ENCODE measurements around the gene CD2. TPM values are rescaled to one million over a fixed set of nuclear protein-coding genes. Genes with fewer than 3 reads are reported as not detected.

CD2 gene
- total RNA-seq, 2 donors from 2014 or later: 2.1 TPM; not detected in 1

- intact Hi-C loops (cut with DNase I): no loop called here
- no peaks in the 10 kb centered on the region for H3K27me3 ChIP-seq
- DNase-seq (peak in 1 of 4 donors; percentile 29), ATAC-seq (no peak)
- H3K36me3 ChIP-seq (replicated peaks in 1 of 2; ENCODE audit: insufficient read depth in 1 of 2, low read depth in 2 of 2): no peaks in the 10 kb centered on the region
- no peak overlapping the region for H3K27ac ChIP-seq
- H3K4me1 ChIP-seq: peaks cover 19% of the 10 kb centered on the region
- H3K9me3 ChIP-seq: no peaks in the 10 kb centered on the region
- no peak overlapping the region for H3K4me3 ChIP-seq
- 71 to 75% methylated on average over 1 of the region's 1 CpG for WGBS, 2 donors
- TF ChIP-seq, protein P1, sequence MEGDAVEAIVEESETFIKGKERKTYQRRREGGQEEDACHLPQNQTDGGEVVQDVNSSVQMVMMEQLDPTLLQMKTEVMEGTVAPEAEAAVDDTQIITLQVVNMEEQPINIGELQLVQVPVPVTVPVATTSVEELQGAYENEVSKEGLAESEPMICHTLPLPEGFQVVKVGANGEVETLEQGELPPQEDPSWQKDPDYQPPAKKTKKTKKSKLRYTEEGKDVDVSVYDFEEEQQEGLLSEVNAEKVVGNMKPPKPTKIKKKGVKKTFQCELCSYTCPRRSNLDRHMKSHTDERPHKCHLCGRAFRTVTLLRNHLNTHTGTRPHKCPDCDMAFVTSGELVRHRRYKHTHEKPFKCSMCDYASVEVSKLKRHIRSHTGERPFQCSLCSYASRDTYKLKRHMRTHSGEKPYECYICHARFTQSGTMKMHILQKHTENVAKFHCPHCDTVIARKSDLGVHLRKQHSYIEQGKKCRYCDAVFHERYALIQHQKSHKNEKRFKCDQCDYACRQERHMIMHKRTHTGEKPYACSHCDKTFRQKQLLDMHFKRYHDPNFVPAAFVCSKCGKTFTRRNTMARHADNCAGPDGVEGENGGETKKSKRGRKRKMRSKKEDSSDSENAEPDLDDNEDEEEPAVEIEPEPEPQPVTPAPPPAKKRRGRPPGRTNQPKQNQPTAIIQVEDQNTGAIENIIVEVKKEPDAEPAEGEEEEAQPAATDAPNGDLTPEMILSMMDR (IDR thresholded peaks at IDR 0.05): no peak
- TF ChIP-seq POLR2A (IDR thresholded peaks at IDR 0.05): no peak
Measured at GRCh38 chr1:116769561-116769977, 15.3 kb downstream of the CD2 start.

DNA sequence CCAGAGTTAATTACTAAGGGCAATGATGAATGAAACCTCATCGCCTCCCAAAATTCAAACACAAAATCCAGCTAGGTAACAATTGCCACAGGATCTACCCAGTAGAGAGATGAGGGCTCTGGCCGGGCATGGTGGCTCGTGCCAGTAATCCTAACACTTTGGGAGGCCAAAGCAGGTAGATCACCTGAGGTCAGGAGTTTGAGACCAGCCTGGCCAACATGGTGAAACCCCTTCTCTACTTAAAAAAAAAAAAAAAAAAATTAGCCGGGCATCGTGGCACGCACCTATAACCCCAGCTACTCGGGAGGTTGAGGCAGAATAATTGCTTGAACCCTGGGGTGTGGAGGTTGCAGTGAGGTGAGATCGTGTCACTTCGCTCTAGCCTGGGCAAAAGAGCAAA, 15.8 kb downstream of the CD2 start:
- 84 to 94% methylated on average over 9 of the region's 9 CpGs for WGBS, 2 donors
- Histone ChIP-seq H3K27ac (no peak overlapping the region), H3K36me3 (replicated peaks in 1 of 2; ENCODE audit: insufficient read depth in 1 of 2, low read depth in 2 of 2) (no peaks in the 10 kb centered on the region), H3K9me3 (no peaks in the 10 kb centered on the region), H3K4me1 (peaks cover 19% of the 10 kb centered on the region), H3K27me3 (no peaks in the 10 kb centered on the region), H3K4me3 (no peak overlapping the region)
- intact Hi-C loops (cut with DNase I): no loop called here
- DNase-seq (no peak), ATAC-seq (no peak)
- TF ChIP-seq POLR2A (IDR thresholded peaks at IDR 0.05): no peak

DNA sequence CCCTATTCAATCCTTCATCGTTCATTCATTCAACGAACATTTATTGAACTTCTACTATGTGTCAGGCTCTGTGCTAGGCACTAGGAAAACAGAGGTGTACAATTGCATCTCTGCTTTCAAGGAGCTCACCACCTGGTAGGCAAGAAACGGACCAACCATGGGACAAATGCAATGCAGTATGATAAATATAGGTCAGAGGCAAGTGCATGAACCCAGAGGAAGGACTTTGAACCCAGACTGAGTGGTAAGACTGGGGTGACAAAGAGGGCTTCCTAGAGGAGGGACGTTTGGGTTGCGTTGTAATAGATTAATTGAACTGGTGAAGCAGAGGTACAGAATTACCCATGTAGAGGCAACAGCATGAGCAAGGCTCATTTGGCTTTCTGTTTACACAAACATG, 16.4 kb downstream of the CD2 start:
- no peaks in the 10 kb centered on the region for H3K9me3 ChIP-seq
- no peak overlapping the region for H3K27ac ChIP-seq
- intact Hi-C loops (cut with DNase I): no loop called here
- H3K36me3 ChIP-seq (replicated peaks in 1 of 2; ENCODE audit: insufficient read depth in 1 of 2, low read depth in 2 of 2): no peaks in the 10 kb centered on the region
- no peaks in the 10 kb centered on the region for H3K27me3 ChIP-seq
- H3K4me3 ChIP-seq: no peak overlapping the region
- TF ChIP-seq, protein P1 (IDR thresholded peaks at IDR 0.05): no peak
- no peak for TF ChIP-seq POLR2A (IDR thresholded peaks at IDR 0.05)
- H3K4me1 ChIP-seq: peaks cover 19% of the 10 kb centered on the region
- DNase-seq (no peak), ATAC-seq (no peak)
- 59 to 62% methylated on average over 5 of the region's 5 CpGs for WGBS, 2 donors

- Histone ChIP-seq H3K27ac (peak overlapping the region; percentile 58 to 62 (median 58)), H3K27me3 (no peaks in the 10 kb centered on the region), H3K4me3 (no peak overlapping the region), H3K36me3 (replicated peaks in 1 of 2; ENCODE audit: insufficient read depth in 1 of 2, low read depth in 2 of 2) (no peaks in the 10 kb centered on the region), H3K9me3 (no peaks in the 10 kb centered on the region), H3K4me1 (peaks cover 19% of the 10 kb centered on the region)
- no peak for TF ChIP-seq POLR2A (IDR thresholded peaks at IDR 0.05)
- TF ChIP-seq, protein P1 (IDR thresholded peaks at IDR 0.05): no peak
- ATAC-seq: peak; percentile 73
- no peak for DNase-seq
- intact Hi-C loops (cut with DNase I): no loop called here
- WGBS, 2 donors: 21 to 51% methylated on average over 2 of the region's 2 CpGs
Measured at GRCh38 chr1:116771997-116772647, 17.9 kb downstream of the CD2 start.

GRCh38 chr1:116772648-116773045, 18.4 kb downstream of the CD2 start:
- Histone ChIP-seq H3K27ac (peak overlapping the region; percentile 58 to 62 (median 58)), H3K9me3 (no peaks in the 10 kb centered on the region), H3K4me3 (no peak overlapping the region), H3K27me3 (no peaks in the 10 kb centered on the region), H3K4me1 (peaks cover 22% of the 10 kb centered on the region), H3K36me3 (replicated peaks in 1 of 2; ENCODE audit: insufficient read depth in 1 of 2, low read depth in 2 of 2) (no peaks in the 10 kb centered on the region)
- WGBS, 2 donors: 11 to 30% methylated on average over 1 of the region's 1 CpG
- intact Hi-C loops (cut with DNase I): no loop called here
- DNase-seq (peak in 3 of 4 donors; percentile 33 to 48 (median 33)), ATAC-seq (peak; percentile 60)
- TF ChIP-seq, protein P1 (IDR thresholded peaks at IDR 0.05): no peak
- TF ChIP-seq POLR2A (IDR thresholded peaks at IDR 0.05): no peak

Data from body of pancreas (tissue), 4 donors.